ENCODE results near the gene STX3. TPM values are rescaled to one million over a fixed set of nuclear protein-coding genes. Genes with fewer than 3 reads are reported as not detected.

STX3 gene
- total and polyA plus RNA-seq, 2 of the 4 experiments (the other 2 are of a cell fraction) = 5.0 to 5.4 TPM

GRCh38 chr11:59769111-59769510 lies 13.9 kb downstream of the STX3 start:
- Histone ChIP-seq H4K5ac (ENCODE audit: low read depth, low read length) (no peak overlapping the region), H2BK15ac (ENCODE audit: low read depth, low read length) (no peak overlapping the region), H3K23ac (ENCODE audit: low read depth, low read length) (no peak overlapping the region), H3K9me3 (ENCODE audit: control insufficient read depth, insufficient read depth, low read length) (no peaks in the 10 kb centered on the region), H2BK5ac (ENCODE audit: low read depth, low read length, poor library complexity, severe bottlenecking) (no peak overlapping the region), H4K8ac (ENCODE audit: low read depth in 2 of 2, low read length in 2 of 2) (no peak overlapping the region), H2BK20ac (ENCODE audit: low read depth, low read length) (no peak overlapping the region), H3K79me1 (ENCODE audit: low read depth in 1 of 2, low read length in 2 of 2) (peaks cover 31 to 34% of the 10 kb centered on the region in 2 experiments), H3K14ac (replicated peaks; ENCODE audit: low read depth, low read length) (no peak overlapping the region), H4K20me1 (ENCODE audit: insufficient read depth, low read length) (peaks cover 25% of the 10 kb centered on the region; the same call in 1 of the 2 replicates), H2AFZ (replicated peaks; ENCODE audit: low read length, poor library complexity) (no peak overlapping the region), H3K27ac (ENCODE audit: insufficient read depth, low read length) (no peak overlapping the region), H2AK9ac (replicated peaks; ENCODE audit: low read depth, low read length, poor library complexity) (no peak overlapping the region), H3K4me2 (ENCODE audit: low read depth, low read length) (no peak overlapping the region), H3K4ac (ENCODE audit: low read depth, low read length) (no peak overlapping the region), H3K9ac (ENCODE audit: low read depth, low read length) (no peak overlapping the region), H3K36me3 (ENCODE audit: control insufficient read depth, insufficient read depth, low read length) (no peaks in the 10 kb centered on the region), H3K18ac (ENCODE audit: low read depth, low read length) (no peak overlapping the region), H3K4me3 (ENCODE audit: insufficient read depth, low read depth, low read length) (no peak overlapping the region), H3K27me3 (ENCODE audit: control insufficient read depth, insufficient read depth, low read length) (no peaks in the 10 kb centered on the region), H3K56ac (ENCODE audit: extremely low read depth, insufficient read depth, low read length) (no peak overlapping the region), H2AK5ac (ENCODE audit: low read depth, low read length) (no peak overlapping the region), H3K9me1 (ENCODE audit: insufficient read depth, low read length) (0 out of 2 replicates have a peak, but pooled peaks cover 3% of the 10 kb centered on the region), H2BK120ac (ENCODE audit: low read depth, low read length) (no peak overlapping the region), H3K4me1 (ENCODE audit: control insufficient read depth, insufficient read depth, low read length) (no peaks in the 10 kb centered on the region), H4K91ac (ENCODE audit: insufficient read depth, low read depth, low read length) (no peak overlapping the region)
- no peak for ATAC-seq (ENCODE audit: low read depth)
- no TSS peak for BruUV-seq (replicated peaks)
- intact Hi-C loops (cut with micrococcal nuclease) (no loop called here), in situ Hi-C loops (cut with MboI; ENCODE audit: low sequenced_read_pairs) (no loop called here), dilution Hi-C loops (cut with HindIII; ENCODE audit: low sequenced_read_pairs, unreplicated experiment) (no loop called here)
- POLR2A ChIA-PET (ENCODE audit: unreplicated experiment) = no interaction called here
- no peak for DNase-seq
- TF ChIP-seq RFX5 (IDR thresholded peaks at IDR 0.05; ENCODE audit: low read depth, low read length) = no peak
- TF ChIP-seq RAD21 (IDR thresholded peaks at IDR 0.05; ENCODE audit: low read length) = no peak
- TF ChIP-seq MAFK (IDR thresholded peaks at IDR 0.05; ENCODE audit: low read depth, low read length) = no peak
- TF ChIP-seq USF2 (IDR thresholded peaks at IDR 0.05; ENCODE audit: low read depth, low read length) = no peak
- TF ChIP-seq MAZ (IDR thresholded peaks at IDR 0.05; ENCODE audit: borderline replicate concordance, low read depth, low read length) = no peak
- TF ChIP-seq POLR2A (IDR thresholded peaks at IDR 0.05; ENCODE audit: low read depth, low read length) = no peak
- TF ChIP-seq ELK1 (IDR thresholded peaks at IDR 0.05; ENCODE audit: borderline replicate concordance, low read depth, low read length) = no peak
- WGBS, 2 experiments (ENCODE audit: extremely low coverage in 2 of 2, insufficient read length in 1 of 2) = 90% methylated on average over 3 of the region's 7 CpGs; no CpG with 5 or more reads in 1 of the 2 experiments
- CTCF ChIA-PET = interaction anchor here (0.6 kb wide), 1 partner anchor 17 kb away, joined by 15 read pairs; no protein-coding TSS in a partner anchor
